H9 (cell line): Measurements from ENCODE around the gene CDC25C. TPM values are rescaled to one million over a fixed set of nuclear protein-coding genes. Genes with fewer than 3 reads are reported as not detected.

ENCODE experiments used
- DNase-seq: peaks from one replicate; pipeline ENCODE4 v3.0.0-alpha.2; 2017
- H2AFZ ChIP-seq: one replicate; pipeline ENCODE4 v1.6.1; 2013; ENCODE audit warnings: mild to moderate bottlenecking, low read length, control low read depth, moderate library complexity
- H2AK5ac ChIP-seq: 2 replicates; pipeline ENCODE4 v1.6.1; 2013; ENCODE audit warnings: low read length, control low read depth, mixed read lengths; ENCODE audit not compliant: insufficient read length
- H2BK120ac ChIP-seq: one replicate; pipeline ENCODE4 v1.6.1; 2013; ENCODE audit warnings: low read depth, mild to moderate bottlenecking, low read length, control low read depth, inconsistent platforms; ENCODE audit not compliant: poor library complexity, severe bottlenecking
- H2BK12ac ChIP-seq: 2 replicates; pipeline ENCODE4 v1.6.1; 2013; ENCODE audit warnings: low read length, control low read depth, mixed read lengths, low read depth; ENCODE audit not compliant: insufficient read length
- H2BK15ac ChIP-seq: 2 replicates; pipeline ENCODE4 v1.6.1; 2013; ENCODE audit warnings: low read depth, low read length, control low read depth
- H2BK20ac ChIP-seq: one replicate; pipeline ENCODE4 v1.6.1; 2013; ENCODE audit warnings: low read depth, mild to moderate bottlenecking, low read length, control low read depth, inconsistent platforms; ENCODE audit not compliant: poor library complexity, severe bottlenecking
- H2BK5ac ChIP-seq: 2 replicates; pipeline ENCODE4 v1.6.1; 2013; ENCODE audit warnings: low read length, control low read depth, mixed read lengths; ENCODE audit not compliant: insufficient read length
- H3K14ac ChIP-seq: 2 replicates; pipeline ENCODE4 v1.6.1; 2013; ENCODE audit warnings: low read length, control low read depth; ENCODE audit not compliant: insufficient read depth
- H3K18ac ChIP-seq: 2 replicates; pipeline ENCODE4 v1.6.1; 2013; ENCODE audit warnings: low read depth, mild to moderate bottlenecking, mixed read lengths, low read length, control low read depth; ENCODE audit not compliant: insufficient read length
- H3K23ac ChIP-seq: 2 replicates; pipeline ENCODE4 v1.6.1; 2013; ENCODE audit warnings: low read length, control low read depth, mixed read lengths, low read depth; ENCODE audit not compliant: insufficient read length
- H3K23me2 ChIP-seq: 2 replicates; pipeline ENCODE4 v1.6.1; 2013; ENCODE audit warnings: low read depth, mild to moderate bottlenecking, mixed read lengths, low read length, control low read depth; ENCODE audit not compliant: insufficient read length, poor library complexity, severe bottlenecking
- H3K27ac ChIP-seq: 2 replicates; pipeline ENCODE4 v1.5.1; 2013; ENCODE audit warnings: low read length, control low read depth, mixed read lengths, low read depth; ENCODE audit not compliant: insufficient read length
- H3K27me3 ChIP-seq: 2 replicates; pipeline ENCODE4 v1.6.1; 2013; ENCODE audit warnings: low read length, control low read depth, inconsistent platforms; ENCODE audit not compliant: insufficient read depth
- H3K4ac ChIP-seq: 2 replicates; pipeline ENCODE4 v1.6.1; 2013; ENCODE audit warnings: low read depth, mild to moderate bottlenecking, control low read depth, inconsistent platforms, low read length, moderate library complexity
- H3K4me1 ChIP-seq: 2 replicates; pipeline ENCODE4 v1.6.1; 2013; ENCODE audit warnings: low read length, control low read depth, inconsistent platforms; ENCODE audit not compliant: insufficient read depth
- H3K4me2 ChIP-seq: 2 replicates; pipeline ENCODE4 v1.6.1; 2013; ENCODE audit warnings: low read length, control low read depth, mixed read lengths; ENCODE audit not compliant: insufficient read length, insufficient read depth
- H3K56ac ChIP-seq: 2 replicates; pipeline ENCODE4 v1.6.1; 2013; ENCODE audit warnings: low read depth, mild to moderate bottlenecking, mixed read lengths, low read length, control low read depth; ENCODE audit not compliant: insufficient read length
- H3K79me1 ChIP-seq: 2 replicates; pipeline ENCODE4 v1.6.1; 2013; ENCODE audit warnings: low read depth, mild to moderate bottlenecking, moderate library complexity, low read length, control low read depth, inconsistent platforms; ENCODE audit not compliant: insufficient read depth, poor library complexity, severe bottlenecking
- H3K79me2 ChIP-seq: 2 replicates; pipeline ENCODE4 v1.6.1; 2013; ENCODE audit warnings: low read length, control low read depth, inconsistent platforms; ENCODE audit not compliant: insufficient read depth
- H3K9ac ChIP-seq: 2 replicates; pipeline ENCODE4 v1.6.1; 2013; ENCODE audit warnings: low read length, control low read depth, mixed read lengths; ENCODE audit not compliant: insufficient read length; ENCODE audit errors: extremely low read depth
- H3K9me3 ChIP-seq: one replicate; pipeline ENCODE4 v1.6.1; 2013; ENCODE audit warnings: low read depth, low read length, inconsistent platforms; ENCODE audit not compliant: control insufficient read depth
- H3T11ph ChIP-seq: one replicate; pipeline ENCODE4 v1.6.1; 2013; ENCODE audit warnings: mild to moderate bottlenecking, low read length, control low read depth, inconsistent platforms
- H4K20me1 ChIP-seq: one replicate; pipeline ENCODE4 v1.6.1; 2013; ENCODE audit not compliant: control insufficient read depth, insufficient read length, insufficient read depth
- H4K5ac ChIP-seq: 2 replicates; pipeline ENCODE4 v1.6.1; 2013; ENCODE audit warnings: low read depth, mild to moderate bottlenecking, mixed read lengths, low read length, control low read depth; ENCODE audit not compliant: insufficient read length
- H4K8ac ChIP-seq: replicated peaks from 2 replicates; pipeline ENCODE4 v1.6.1; 2013; ENCODE audit warnings: low read length, control low read depth, mixed read lengths, low read depth; ENCODE audit not compliant: insufficient read length
- H4K91ac ChIP-seq: 2 replicates; pipeline ENCODE4 v1.6.1; 2013; ENCODE audit warnings: low read depth, mild to moderate bottlenecking, moderate library complexity, mixed read lengths, low read length, control low read depth; ENCODE audit not compliant: insufficient read length
- H3K27ac Mint-ChIP-seq, 3 experiments: 2 replicates in 2 of 3; 3 replicates in 1 of 3; pipeline ENCODE4 v1.8.0; 2020 to 2021; ENCODE audit warnings: mixed read lengths in 3 of 3, mild to moderate bottlenecking in 1 of 3, moderate library complexity in 1 of 3
- H3K27me3 Mint-ChIP-seq: 2 replicates; pipeline ENCODE4 v1.8.0; 2021; ENCODE audit warnings: low read depth, mild to moderate bottlenecking, moderate library complexity, mixed read lengths
- H3K36me3 Mint-ChIP-seq, 3 experiments: 2 replicates in 2 of 3; 3 replicates in 1 of 3; pipeline ENCODE4 v1.8.0; 2020 to 2021; ENCODE audit warnings: low read depth in 3 of 3, mixed read lengths in 3 of 3; ENCODE audit not compliant: insufficient read depth in 1 of 3
- H3K4me1 Mint-ChIP-seq, 2 experiments: 2 replicates each; pipeline ENCODE4 v1.8.0; 2020; ENCODE audit warnings: mixed read lengths in 2 of 2
- H3K4me3 Mint-ChIP-seq, 2 experiments: 2 replicates in 1 of 2; 3 replicates in 1 of 2; pipeline ENCODE4 v1.8.0; 2020 to 2021; ENCODE audit warnings: mild to moderate bottlenecking in 2 of 2, mixed read lengths in 2 of 2, moderate library complexity in 1 of 2
- H3K9me3 Mint-ChIP-seq, 2 experiments: 2 replicates in 1 of 2; 3 replicates in 1 of 2; pipeline ENCODE4 v1.8.0; 2020; ENCODE audit warnings: mild to moderate bottlenecking in 2 of 2, mixed read lengths in 2 of 2, moderate library complexity in 1 of 2
- CTCF ChIP-seq: fragments of 200-600 bp; sonication (generic); conservative IDR thresholded peaks from 3 replicates; pipeline ENCODE4 v1.8.0; 2021; ENCODE audit warnings: antibody characterized with exemption, mild to moderate bottlenecking
- WGBS: extraction: QIAGEN DNeasy Blood & Tissue Kit; methylation state at CpG from one replicate; pipeline ENCODE4 v1.1.7; 2013; ENCODE audit warnings: missing lambda C conversion rate, low lambda C conversion rate, mixed read lengths; ENCODE audit not compliant: insufficient read length; ENCODE audit errors: extremely low coverage; 5-methylcytosine and 5-hydroxymethylcytosine counted together
- total RNA-seq: library from RNA; stranded (reverse); gene quantifications from 2 replicates; pipeline ENCODE4 v1.2.1, GENCODE V29; 2021

The CDC25C gene
- total RNA-seq, 1 experiment from 2014 or later = 22.8 TPM

GRCh38 chr5:138351056-138351455 lies 19.5 kb upstream of the CDC25C start:
- H2AK5ac ChIP-seq = no peak overlapping the region
- no peak overlapping the region for H4K8ac ChIP-seq
- H3K23me2 ChIP-seq = peaks cover 9% of the 10 kb centered on the region
- H3K79me1 ChIP-seq = no peaks in the 10 kb centered on the region
- no peaks in the 10 kb centered on the region for H3K9me3 ChIP-seq
- H3K4me1 ChIP-seq = peaks cover 6% of the 10 kb centered on the region
- no peak overlapping the region for H3K4ac ChIP-seq
- Mint-ChIP-seq H3K4me1 (peaks cover 24 to 28% of the 10 kb centered on the region in 2 experiments), H3K27ac (no peak overlapping the region), H3K9me3 (peaks cover 0 to 4% of the 10 kb centered on the region in 2 experiments; a peak in 1 of 5 replicates), H3K36me3 (peaks cover 21 to 49% (median 36%) of the 10 kb centered on the region in 3 experiments), H3K4me3 (no peak overlapping the region), H3K27me3 (no peaks in the 10 kb centered on the region)
- TF ChIP-seq CTCF = no peak
- peaks cover 15% of the 10 kb centered on the region; the same call in 1 of the 2 replicates for H3K79me2 ChIP-seq
- H4K5ac ChIP-seq = no peak overlapping the region
- H3K9ac ChIP-seq = no peak overlapping the region
- H4K20me1 ChIP-seq = no peaks in the 10 kb centered on the region
- no CpG with 5 or more reads among the region's 1 CpG for WGBS
- H3K27ac ChIP-seq = no peak overlapping the region
- no peak overlapping the region for H3T11ph ChIP-seq
- H3K23ac ChIP-seq = no peak overlapping the region
- H3K27me3 ChIP-seq = no peaks in the 10 kb centered on the region
- no peak overlapping the region for H3K18ac ChIP-seq
- H2BK15ac ChIP-seq = no peak overlapping the region
- H2BK12ac ChIP-seq = no peak overlapping the region
- H2BK120ac ChIP-seq = no peak overlapping the region
- H2BK20ac ChIP-seq = no peak overlapping the region
- no peak overlapping the region for H3K56ac ChIP-seq
- no peak overlapping the region for H3K4me2 ChIP-seq
- DNase-seq = no peak
- H3K14ac ChIP-seq = no peak overlapping the region
- no peak overlapping the region for H2BK5ac ChIP-seq
- no peak overlapping the region for H2AFZ ChIP-seq
- H4K91ac ChIP-seq = no peak overlapping the region
